PC-9 (cell line): ENCODE measurements around the gene ZMIZ1.

ENCODE experiments used
- EZH2 ChIP-seq: fragments of 200-600 bp; sonication (generic); IDR thresholded peaks from 2 replicates; pipeline ENCODE4 v1.8.0; 2017; ENCODE audit warnings: antibody characterized with exemption, low read depth
- TF ChIP-seq, protein P1 (sequence below): fragments of 200-600 bp; sonication (generic); conservative IDR thresholded peaks from 2 replicates; pipeline ENCODE4 v1.6.1; 2017; ENCODE audit warnings: mixed run types, antibody characterized with exemption, mild to moderate bottlenecking, moderate library complexity

DNA sequence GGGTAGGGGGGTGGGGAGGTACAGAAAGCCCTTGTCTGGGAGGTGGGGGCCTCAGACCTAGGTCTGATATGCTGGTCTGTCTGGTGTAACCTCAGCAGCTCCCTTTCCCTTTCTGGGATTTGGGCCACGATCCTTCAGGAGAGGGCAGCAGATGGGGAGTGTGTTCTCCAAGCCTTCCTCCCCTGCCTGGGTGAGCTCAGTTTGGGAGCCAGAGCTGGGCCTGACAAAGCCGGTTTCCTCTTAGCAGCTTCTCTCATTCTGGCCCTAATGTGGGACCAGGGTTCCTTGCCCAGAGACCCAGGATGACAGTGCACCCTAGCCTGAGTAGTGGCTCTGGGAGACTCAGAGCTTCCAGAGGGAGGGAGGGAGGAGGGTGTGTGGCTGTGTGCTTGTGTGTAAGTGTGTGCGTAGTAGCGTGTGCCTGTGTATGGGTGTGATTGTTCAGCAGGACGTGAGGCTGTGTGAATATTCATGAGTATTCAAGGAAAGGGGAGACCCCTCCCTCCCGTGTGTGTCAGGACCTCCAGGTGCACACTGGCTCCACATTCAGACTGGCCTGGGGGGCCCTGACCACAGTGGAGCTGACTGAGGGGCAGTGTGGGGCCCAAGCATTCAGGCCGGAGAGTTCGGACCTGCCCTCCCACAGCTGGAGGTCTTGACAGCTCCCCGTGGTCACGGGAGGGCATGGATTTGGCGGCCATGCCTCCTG lies 96.5 kb downstream of the ZMIZ1 start:
- TF ChIP-seq, protein P1, sequence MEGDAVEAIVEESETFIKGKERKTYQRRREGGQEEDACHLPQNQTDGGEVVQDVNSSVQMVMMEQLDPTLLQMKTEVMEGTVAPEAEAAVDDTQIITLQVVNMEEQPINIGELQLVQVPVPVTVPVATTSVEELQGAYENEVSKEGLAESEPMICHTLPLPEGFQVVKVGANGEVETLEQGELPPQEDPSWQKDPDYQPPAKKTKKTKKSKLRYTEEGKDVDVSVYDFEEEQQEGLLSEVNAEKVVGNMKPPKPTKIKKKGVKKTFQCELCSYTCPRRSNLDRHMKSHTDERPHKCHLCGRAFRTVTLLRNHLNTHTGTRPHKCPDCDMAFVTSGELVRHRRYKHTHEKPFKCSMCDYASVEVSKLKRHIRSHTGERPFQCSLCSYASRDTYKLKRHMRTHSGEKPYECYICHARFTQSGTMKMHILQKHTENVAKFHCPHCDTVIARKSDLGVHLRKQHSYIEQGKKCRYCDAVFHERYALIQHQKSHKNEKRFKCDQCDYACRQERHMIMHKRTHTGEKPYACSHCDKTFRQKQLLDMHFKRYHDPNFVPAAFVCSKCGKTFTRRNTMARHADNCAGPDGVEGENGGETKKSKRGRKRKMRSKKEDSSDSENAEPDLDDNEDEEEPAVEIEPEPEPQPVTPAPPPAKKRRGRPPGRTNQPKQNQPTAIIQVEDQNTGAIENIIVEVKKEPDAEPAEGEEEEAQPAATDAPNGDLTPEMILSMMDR = no peak
- no peak for TF ChIP-seq EZH2
